ENCODE results near the gene ZNF200.
"Not testable (repeated sequence)": the region's sequence is repeated elsewhere in the genome, so short reads cannot be mapped to it uniquely, and the experiment has no call there.

ZNF200 gene

GRCh38 chr16:3252967-3253366, 18.0 kb upstream of the ZNF200 start:
- no peak for DNase-seq

DNA sequence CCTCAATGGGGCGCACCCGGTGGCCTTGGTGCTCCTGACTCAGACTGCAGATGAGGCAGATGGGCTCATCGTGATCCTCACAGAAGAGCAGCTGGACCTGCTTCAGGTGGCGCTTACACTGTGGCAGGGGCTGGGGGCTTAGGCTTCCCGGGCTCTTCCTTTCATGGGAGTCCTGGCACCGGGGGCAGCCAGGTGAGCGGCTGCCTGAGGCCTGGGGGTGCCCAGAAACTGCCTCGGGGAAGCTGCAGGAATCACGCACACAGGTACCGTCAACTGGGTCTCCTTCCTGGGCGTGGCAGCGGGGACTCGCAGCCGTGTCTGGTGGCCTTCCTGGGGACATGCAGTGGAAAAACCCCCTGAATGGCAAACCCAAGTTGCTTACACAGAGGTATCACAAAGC, 14.5 kb upstream of the ZNF200 start:
- DNase-seq = no peak

DNA sequence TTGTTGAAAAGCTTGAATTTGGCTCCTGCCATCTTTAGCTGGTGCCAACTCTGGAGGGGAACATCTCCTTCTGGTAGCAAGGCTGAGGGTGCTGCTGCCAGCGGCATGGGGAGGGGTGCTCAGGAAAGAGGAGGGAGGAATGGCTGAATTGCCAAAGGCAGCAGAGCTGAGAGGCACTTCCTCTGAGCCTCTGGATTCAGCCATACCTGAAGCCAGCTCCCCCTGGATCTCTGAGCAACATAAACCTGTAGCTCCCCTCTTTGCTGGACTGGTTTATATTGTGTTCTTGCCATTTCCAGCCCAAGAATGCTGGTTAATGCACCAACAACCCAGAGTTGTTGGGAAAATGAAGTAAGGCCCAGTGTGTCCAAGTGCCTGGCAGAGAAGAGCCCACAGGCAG, 14.1 kb upstream of the ZNF200 start:
- DNase-seq = no peak

GRCh38 chr16:3248596-3248995, 13.6 kb upstream of the ZNF200 start:
- DNase-seq = no peak

DNA sequence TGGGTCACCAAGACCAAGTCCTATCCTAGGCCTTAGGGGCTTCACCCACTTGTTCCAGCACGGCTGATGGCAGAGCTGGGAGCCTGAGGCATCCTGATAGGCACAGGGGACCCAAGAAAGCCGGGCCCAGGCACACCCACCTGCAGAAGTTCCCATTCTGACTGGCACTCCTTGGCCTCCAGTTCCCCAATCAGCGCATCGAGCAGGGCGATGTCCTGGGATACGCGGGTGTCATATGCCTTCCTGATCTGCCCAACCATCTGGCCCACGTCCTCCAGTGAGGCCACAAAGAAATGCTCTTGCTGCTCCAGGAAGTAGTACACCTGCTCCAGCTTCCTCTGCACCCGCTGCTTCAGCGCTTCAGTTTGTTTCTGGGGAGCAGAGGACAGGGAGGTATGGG, 11.9 kb upstream of the ZNF200 start:
- no peak for DNase-seq

DNA sequence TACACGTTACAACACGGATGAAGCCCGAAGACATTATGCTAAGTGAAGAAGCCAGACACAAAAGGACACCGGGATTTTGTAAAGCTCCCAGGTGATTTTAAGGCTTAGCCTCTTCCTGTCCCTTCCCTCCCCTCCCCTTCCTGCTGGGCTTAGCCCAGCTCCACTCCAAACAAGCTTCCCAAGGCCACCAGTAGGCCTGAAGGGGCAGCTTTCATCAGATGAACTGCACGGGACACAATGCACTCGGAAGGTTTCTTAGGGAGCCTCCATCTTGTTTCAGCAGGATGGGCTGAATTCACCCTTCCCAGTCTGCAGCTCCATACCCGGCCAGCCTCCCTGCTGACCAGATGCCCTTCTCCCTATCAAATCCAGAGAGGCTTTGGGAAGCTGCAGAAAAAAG, 11.0 kb upstream of the ZNF200 start:
- no peak for DNase-seq

GRCh38 chr16:3243882-3244281, 8.9 kb upstream of the ZNF200 start:
- no peak for DNase-seq

DNA sequence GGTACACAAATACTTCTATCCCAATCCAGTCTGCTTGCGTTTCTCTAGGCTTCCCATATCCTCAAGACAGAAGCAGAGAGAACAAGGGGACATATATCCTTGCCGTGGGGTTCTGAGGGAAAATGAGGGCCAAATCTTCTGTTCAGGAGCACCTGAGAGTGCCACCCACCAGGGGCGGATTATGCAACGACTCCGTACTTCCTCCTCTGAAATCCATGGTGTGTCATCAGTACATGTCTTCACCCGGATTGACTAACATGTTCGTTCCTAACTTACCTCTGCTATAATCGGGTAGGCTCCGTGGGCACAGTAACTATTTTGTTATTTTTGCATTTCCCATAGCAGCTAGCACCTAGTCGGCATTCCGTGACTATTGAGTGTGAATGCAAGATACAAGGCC, 7.8 kb upstream of the ZNF200 start:
- DNase-seq = no peak

DNA sequence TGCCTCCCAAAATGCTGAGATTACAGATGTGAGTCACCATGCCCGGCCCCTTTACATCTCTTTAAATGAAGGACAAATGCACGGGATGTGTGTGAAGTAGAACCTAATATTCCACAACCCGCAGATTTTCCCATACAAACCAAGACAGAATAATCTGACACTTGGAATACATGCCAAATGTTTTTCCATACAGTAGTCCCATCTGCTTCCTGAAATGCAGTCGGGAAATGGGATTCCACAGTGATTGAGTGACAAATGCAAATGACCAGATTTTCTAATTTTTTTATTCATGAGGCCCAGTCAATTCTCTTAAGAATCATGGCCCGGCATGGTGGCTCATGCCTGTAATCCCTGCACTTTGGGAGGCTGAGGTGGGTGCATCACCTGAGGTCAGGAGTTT, 6.8 kb upstream of the ZNF200 start:
- no peak for DNase-seq

GRCh38 chr16:3235856-3236669, 1.1 kb upstream of the ZNF200 start:
- DNase-seq = peak; percentile 11

- no peak for DNase-seq
Observed at GRCh38 chr16:3234543-3234856, 458 bp downstream of the ZNF200 start.

- no peak for DNase-seq
Observed at GRCh38 chr16:3223913-3224515, 10.9 kb downstream of the ZNF200 start.

GRCh38 chr16:3220839-3221238, 14.1 kb downstream of the ZNF200 start:
- DNase-seq = no peak

DNA sequence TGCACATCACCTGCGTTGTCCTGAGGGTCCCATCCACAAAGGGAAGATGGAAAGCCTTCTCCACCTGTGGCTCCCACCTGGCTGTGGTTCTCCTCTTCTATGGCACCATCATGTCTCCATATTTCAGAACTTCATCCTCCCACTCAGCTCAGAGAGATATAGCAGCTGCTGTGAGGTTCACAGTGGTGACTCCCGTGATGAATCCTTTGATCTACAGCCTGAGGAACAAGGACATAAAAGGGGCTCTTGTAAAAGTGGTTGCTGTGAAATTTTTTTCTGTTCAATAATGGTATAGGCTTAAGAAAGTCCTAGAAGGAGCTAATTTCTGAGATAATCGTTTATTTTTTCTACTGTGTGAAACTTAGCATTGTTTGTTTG, 18.7 kb downstream of the ZNF200 start:
- DNase-seq = no peak

GRCh38 chr16:3215601-3216262, 19.2 kb downstream of the ZNF200 start:
- no peak for DNase-seq

DNA sequence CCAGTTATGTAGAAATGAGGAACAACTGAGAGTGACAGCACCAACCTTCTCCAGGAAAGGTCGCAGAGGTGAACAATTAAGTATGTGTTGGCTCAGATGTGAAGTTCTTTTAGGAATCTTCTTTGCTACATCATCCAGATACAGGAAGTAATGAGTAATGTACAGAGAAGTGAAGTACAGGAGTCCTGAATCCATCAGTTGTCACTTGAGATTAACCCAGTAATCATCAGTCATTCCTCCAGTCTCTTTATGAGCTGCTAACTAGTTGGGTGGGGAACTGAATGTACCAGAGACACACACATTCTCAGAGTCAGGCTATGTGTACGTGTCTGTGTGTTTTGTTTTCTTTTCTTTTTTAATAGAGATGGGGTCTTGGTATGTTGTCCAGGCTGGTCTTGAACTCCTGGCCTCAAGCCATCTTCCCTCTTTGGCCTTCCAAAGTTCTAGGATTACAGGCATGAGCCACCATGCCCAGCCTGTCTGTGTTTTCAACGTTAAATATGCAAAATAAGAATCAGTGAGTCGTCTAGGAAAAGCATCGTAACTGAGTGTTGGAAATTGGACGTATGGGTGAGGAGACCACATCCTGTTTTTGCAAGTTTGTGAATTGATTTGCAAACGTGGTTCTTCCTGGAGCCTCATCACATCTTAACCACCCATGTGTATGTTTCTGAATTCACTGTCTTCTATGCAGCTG, 19.9 kb downstream of the ZNF200 start:
- peak; percentile 60 for DNase-seq

DNA sequence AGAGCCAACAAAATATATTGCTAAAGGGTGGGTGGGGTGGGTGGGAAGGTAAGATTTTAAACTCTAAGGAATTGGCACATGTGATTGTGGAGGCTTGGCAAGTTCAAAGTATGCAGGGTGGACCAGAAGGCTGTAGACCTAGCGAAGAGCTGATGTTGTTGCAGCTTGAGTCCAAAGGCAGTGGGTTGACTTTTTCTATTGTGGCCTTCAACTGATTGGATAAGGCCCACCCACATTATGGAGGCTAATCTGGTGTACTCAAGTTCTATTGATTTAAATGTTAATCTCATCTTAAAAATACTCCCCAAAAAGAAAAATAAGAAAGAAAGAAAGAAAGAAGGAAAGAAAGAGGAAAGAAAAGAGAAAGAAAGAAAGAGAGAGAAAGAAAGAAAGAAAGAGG, 22.4 kb downstream of the ZNF200 start:
- no peak for DNase-seq

DNA sequence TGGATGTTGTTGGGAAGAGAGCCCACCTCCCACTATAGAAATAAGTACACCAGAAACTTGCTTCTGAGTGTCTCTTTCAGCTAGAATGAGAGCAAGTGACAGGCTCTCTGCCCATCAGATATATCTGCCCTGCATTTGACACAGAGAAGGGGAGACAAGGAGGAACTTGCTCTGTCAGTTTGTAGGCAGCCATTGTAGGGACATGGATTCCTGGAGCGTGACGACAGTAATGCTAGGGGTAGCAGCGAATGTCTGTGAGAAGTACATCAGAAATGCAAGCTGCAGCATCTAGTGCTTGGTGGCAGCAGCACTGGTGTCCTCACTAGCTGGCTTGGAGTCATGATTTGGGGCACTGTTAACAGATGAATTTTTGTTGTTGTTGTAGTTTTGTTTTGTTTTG, 23.0 kb downstream of the ZNF200 start:
- no peak for DNase-seq

DNA sequence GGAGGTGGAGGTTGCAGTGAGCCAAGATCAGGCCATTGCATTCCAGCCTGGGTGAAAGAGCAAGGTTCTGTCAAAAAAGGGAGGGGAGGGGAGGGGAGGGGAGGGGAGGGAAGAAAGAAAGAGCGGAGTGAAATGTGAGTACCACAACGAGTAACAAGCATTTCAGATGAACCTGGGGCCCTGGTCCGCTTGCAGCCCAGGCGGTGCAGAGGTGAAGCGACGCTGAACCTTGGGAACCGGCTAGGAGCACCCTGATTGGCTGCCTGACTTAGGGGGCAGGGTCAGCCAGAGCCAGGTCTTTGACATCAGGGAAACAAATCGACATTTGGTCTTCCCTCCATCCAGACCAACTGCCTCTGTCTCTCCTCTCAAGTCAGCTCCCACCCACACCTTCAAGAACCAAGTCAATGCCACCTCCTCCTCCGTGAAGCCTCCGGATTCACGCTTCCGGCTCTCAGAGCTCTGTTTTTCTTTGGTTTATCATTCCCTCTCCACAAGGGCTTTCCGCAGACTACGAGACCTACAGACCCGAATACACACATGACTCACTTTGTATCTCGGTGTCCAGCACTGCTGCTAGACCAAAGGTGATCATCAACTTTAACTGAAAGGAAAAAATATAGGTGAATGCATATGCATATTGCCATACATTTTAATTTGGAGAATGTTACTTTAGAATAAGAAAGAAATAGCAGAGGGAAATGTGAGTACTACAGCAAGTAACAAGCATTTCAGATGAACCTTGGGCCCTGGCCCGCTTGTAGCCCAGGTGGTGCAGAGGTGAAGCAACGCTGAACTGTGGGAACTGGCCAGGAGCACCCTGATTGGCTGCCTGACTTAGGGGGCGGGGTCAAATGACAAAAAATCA, 27.6 kb downstream of the ZNF200 start:
- DNase-seq = no peak

DNA sequence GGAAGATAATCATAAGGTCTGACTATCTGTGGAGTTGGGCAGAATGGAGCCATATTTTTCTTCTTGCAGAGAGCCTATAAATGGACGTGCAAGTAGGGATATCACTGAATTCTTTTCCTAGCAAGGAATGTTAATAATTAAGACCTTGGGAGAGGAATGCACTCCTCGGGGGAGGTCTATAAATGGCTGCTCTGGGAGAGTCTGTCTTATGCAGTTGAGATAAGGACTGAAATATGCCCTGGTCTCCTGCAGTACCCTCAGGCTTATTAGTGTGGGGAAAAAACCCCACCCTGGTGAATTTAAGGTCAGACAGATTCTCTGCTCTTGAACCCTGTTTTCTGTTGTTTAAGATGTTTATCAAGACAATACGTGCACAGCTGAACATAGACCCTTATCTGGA, 29.0 kb downstream of the ZNF200 start:
- DNase-seq = not testable (repeated sequence)

GRCh38 chr16:3202903-3203539, 31.9 kb downstream of the ZNF200 start:
- DNase-seq = no peak

- no peak for DNase-seq
Observed at GRCh38 chr16:3198334-3199072, 36.5 kb downstream of the ZNF200 start.
